Measurements from ENCODE around the gene MYCBP.
"Not testable (repeated sequence)": the region's sequence is repeated elsewhere in the genome, so short reads cannot be mapped to it uniquely, and the experiment has no call there.

Gene MYCBP

DNA sequence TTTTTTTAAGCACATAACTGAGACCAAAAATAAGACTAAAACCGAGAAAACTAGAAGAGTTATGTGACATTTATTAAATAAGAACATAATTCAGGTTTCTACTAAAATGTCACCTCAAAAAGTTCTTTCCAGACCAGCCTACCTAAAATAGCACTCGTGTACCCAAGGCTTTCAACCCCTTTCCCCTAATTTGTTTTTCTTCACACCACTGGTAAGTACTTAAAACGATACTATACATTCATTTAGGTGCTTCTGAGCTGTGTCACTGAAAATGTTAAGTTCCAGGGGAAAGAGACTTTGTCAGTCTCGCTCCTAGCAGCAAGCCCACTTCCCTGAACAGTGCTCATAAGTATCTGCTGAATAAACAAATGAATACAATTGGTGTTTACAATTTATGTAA is 20.4 kb downstream of the MYCBP start:
- DNase-seq (ENCODE audit: low read depth): peak; percentile 81
- H3K4me3 ChIP-seq (ENCODE audit: low read depth, low read length): no peak overlapping the region
- TF ChIP-seq CTCF (IDR thresholded peaks at IDR 0.05; ENCODE audit: insufficient read depth, low read depth, low read length, missing control alignments): no peak

DNA sequence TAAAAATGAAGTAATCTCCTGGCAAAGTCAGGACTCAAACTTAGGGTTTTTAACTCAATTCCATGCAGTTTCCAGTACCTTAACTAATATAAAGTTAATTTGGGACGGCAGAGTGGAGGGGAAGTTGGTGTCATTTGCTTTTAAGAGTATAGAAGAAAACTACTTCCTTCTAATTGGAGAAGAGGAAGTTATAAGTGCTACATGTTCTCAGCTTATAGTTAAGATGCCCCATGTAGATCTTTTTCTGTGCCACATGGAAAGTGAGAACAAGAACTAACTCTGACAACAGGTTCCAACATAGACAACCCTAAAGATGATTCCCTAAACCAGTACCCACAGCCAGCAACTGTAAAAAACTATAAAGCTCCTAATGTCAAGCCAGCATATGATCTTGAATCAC is 25.1 kb downstream of the MYCBP start:
- TF ChIP-seq CTCF (IDR thresholded peaks at IDR 0.05; ENCODE audit: insufficient read depth, low read depth, low read length, missing control alignments): no peak
- peak; percentile 19 for DNase-seq (ENCODE audit: low read depth)
- no peak overlapping the region for H3K4me3 ChIP-seq (ENCODE audit: low read depth, low read length)

GRCh38 chr1:38846210-38846609 is 26.9 kb downstream of the MYCBP start:
- H3K4me3 ChIP-seq (ENCODE audit: low read depth, low read length): no peak overlapping the region
- no peak for TF ChIP-seq CTCF (IDR thresholded peaks at IDR 0.05; ENCODE audit: insufficient read depth, low read depth, low read length, missing control alignments)
- DNase-seq (ENCODE audit: low read depth): no peak

DNA sequence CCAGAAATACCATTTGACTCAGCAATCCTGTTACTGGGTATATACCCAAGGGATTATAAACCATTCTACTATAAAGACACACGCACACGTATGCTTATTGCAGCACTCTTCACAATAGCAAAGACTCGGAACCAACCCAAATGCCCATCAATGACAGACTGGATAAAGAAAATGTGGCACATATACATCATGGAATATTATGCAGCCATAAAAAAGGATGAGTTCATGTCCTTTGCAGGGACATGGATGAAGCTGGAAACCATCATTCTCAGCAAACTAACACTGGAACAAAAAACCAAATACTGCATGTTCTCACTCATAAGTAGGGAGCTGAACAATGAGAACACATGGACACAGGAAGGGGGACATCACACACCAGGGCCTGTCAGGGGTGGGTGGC is 28.1 kb downstream of the MYCBP start:
- not testable (repeated sequence) for H3K4me3 ChIP-seq (ENCODE audit: low read depth, low read length); DNase-seq (ENCODE audit: low read depth)

GRCh38 chr1:38840281-38840680 is 32.9 kb downstream of the MYCBP start:
- no peak for TF ChIP-seq CTCF (IDR thresholded peaks at IDR 0.05; ENCODE audit: insufficient read depth, low read depth, low read length, missing control alignments)
- no peak for DNase-seq (ENCODE audit: low read depth)

DNA sequence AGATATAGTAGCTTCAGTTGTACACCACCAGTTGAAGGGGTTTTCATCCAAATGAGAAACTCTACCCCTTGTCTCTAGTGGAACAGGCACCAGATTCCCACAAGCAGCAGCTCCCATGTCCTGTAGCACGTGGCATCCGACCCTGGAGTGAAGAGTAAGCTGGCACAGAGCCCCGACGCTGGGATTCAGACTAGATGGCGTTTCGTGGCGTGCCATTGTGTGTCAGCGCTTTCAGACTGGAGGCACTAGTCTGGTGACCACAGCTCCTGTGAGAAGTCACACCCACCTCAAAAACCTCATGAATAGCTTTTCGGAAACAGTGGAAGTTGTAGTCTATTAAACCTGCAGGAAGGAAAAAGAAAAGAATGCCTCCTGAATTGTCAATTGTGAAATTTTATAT is 33.8 kb downstream of the MYCBP start:
- TF ChIP-seq CTCF (IDR thresholded peaks at IDR 0.05; ENCODE audit: insufficient read depth, low read depth, low read length, missing control alignments): no peak
- no peak for DNase-seq (ENCODE audit: low read depth)

More at GRCh38 chr1:38840281-38840680, 32.9 kb downstream of the MYCBP start:
- H3K4me3 ChIP-seq (ENCODE audit: low read depth, low read length): no peak overlapping the region

GRCh38 chr1:38836316-38836715 is 36.8 kb downstream of the MYCBP start:
- H3K4me3 ChIP-seq (ENCODE audit: low read depth, low read length); DNase-seq (ENCODE audit: low read depth): not testable (repeated sequence)

More for the DNA sequence above, 33.8 kb downstream of the MYCBP start:
- H3K4me3 ChIP-seq (ENCODE audit: low read depth, low read length): no peak overlapping the region

- peak; percentile 72 for TF ChIP-seq CTCF (IDR thresholded peaks at IDR 0.05; ENCODE audit: insufficient read depth, low read depth, low read length, missing control alignments)
- peak; percentile 90 for DNase-seq (ENCODE audit: low read depth)
- no peak overlapping the region for H3K4me3 ChIP-seq (ENCODE audit: low read depth, low read length)
Observed at GRCh38 chr1:38834937-38835827, 38.0 kb downstream of the MYCBP start.
